ENCODE data around the gene IGBP1.

The IGBP1 gene

DNA sequence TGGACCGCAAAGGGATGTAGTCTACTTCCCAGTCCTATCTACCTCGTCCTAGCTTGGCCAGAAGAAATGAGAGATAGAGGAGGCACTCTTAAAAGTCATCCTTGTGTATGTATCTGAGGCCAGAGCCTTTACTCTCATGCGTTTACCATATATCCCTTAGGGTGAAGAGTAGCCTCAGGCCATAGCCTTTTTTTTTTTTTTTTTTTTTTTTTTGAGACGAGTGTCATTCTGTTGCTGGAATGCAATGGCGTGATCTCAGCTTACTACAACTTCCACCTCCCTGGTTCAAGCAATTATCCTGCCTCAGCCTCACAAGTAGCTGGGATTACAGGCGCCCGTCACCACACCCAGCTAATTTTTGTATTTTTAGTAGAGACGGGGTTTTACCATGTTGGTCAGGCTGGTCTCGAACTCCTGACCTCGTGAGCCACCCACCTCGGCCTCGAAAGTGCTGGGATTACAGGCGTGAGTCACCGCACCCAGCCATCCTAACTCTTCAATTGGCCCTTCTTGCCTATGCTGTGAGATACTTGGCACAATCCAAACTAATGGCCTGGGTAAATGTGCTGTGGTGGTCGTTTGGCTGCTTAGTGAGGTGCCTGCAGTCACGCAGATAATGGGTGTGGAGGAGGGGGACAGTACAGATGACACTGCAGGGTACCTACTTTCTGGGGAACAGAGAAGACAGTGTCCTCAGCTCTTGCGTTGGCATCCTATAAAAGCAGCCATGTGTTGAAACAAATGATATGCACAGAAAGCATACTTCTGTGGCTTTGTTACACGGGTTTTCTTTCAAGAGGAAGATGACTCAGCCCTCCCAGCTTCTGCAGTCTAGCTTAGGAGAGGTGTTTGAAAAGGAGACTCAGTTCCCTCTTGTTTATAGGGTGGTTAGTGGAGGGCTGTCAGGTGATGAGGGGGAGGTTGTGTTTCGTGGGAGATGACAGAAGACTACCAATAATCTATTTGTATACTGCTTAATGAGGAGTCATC, 33.6 kb downstream of the IGBP1 start:
- in situ Hi-C loops (cut with MboI; ENCODE audit: low sequenced_read_pairs, unreplicated experiment): no loop called here
- TF ChIP-seq, protein P1, sequence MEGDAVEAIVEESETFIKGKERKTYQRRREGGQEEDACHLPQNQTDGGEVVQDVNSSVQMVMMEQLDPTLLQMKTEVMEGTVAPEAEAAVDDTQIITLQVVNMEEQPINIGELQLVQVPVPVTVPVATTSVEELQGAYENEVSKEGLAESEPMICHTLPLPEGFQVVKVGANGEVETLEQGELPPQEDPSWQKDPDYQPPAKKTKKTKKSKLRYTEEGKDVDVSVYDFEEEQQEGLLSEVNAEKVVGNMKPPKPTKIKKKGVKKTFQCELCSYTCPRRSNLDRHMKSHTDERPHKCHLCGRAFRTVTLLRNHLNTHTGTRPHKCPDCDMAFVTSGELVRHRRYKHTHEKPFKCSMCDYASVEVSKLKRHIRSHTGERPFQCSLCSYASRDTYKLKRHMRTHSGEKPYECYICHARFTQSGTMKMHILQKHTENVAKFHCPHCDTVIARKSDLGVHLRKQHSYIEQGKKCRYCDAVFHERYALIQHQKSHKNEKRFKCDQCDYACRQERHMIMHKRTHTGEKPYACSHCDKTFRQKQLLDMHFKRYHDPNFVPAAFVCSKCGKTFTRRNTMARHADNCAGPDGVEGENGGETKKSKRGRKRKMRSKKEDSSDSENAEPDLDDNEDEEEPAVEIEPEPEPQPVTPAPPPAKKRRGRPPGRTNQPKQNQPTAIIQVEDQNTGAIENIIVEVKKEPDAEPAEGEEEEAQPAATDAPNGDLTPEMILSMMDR (IDR thresholded peaks at IDR 0.05; ENCODE audit: borderline replicate concordance, control extremely low read depth, extremely low read depth, insufficient read depth, missing control alignments): no peak
- no peak for DNase-seq (ENCODE audit: low spot score)

DNA sequence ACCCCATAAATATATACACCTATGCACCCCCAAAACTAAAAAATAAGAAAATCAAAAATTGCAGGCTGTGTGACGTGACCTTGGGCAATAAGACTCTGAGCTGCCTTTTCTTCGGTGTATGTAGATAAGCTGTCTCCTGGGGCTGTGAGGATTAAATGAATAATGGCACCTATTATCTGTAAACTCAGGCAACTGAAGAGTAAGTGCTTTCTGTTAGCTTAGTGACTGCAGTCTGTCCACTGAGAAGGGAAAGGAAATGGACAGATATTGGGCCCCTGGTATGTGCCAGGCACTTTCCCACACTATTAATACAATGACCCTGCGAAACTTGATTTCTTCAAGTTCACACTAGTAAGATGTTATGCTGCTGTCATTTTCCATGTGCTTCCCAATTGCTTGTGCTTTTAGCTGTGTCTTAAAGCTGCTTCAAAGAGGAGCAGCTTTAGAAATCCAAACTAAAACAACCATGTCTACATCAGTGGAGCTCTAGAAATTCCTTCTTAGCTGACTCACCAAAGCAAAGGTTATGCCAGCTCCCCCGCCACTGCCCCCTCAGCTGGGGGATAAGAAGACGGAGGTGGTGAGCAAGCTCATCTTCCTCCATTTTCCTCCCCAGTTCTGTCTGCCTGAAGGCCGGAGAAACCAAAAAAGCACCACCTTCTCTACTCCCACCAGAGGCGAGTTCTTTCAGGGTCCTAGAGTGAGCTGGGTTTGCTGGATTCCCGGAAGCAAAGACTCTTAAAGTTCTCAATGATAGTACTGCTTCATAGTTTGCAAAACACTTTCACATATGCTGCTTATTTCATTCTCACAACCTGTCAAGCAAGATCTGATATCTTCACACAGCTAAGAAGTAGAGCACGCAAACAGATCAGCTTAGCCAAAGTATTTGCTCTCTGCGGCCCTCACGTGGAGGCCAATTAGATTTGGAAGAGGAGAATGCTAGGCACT, 35.3 kb downstream of the IGBP1 start:
- DNase-seq (ENCODE audit: low spot score): no peak
- TF ChIP-seq, protein P1 (IDR thresholded peaks at IDR 0.05; ENCODE audit: borderline replicate concordance, control extremely low read depth, extremely low read depth, insufficient read depth, missing control alignments): no peak
- in situ Hi-C loops (cut with MboI; ENCODE audit: low sequenced_read_pairs, unreplicated experiment): no loop called here

DNA sequence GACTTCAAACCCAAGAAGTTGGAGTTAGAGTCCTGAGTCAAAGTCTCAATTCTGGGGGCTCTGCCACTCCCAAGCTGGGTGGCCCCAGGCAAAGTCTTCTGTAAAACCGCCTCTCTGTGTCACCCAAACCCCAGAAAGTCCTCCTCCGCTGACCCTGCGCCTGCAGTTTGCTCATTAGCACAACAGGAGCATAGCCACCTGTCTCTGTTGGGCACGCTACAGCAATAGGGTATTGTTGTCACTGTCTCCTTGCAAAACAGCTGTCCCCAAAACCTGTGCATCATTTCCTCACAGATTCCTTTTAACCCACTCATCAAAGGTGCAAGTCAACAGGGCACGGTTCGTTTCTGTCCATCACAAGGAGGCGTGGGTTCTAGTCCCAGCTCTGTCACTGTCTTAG, 36.0 kb downstream of the IGBP1 start:
- no peak for DNase-seq (ENCODE audit: low spot score)
- TF ChIP-seq, protein P1 (IDR thresholded peaks at IDR 0.05; ENCODE audit: borderline replicate concordance, control extremely low read depth, extremely low read depth, insufficient read depth, missing control alignments): no peak
- in situ Hi-C loops (cut with MboI; ENCODE audit: low sequenced_read_pairs, unreplicated experiment): no loop called here

DNA sequence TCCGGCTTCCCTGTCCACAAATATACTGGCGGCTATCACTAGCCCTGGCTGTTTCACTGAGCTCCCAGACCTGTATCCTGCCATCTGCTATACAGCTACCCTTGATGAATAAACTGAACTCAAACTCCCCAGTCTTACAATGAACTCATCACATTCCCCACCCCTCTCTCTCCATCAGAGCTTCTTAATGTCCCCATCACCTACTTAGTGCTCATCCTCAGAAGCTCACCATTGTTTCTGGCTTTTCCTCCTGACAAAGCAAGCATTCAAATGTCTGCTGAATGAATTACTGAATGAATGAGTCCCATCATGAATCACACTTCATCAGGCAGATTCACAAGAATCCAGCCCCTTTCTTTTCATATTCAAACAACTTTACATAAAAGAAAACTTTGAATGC, 38.4 kb downstream of the IGBP1 start:
- TF ChIP-seq, protein P1 (IDR thresholded peaks at IDR 0.05; ENCODE audit: borderline replicate concordance, control extremely low read depth, extremely low read depth, insufficient read depth, missing control alignments): no peak
- no peak for DNase-seq (ENCODE audit: low spot score)
- in situ Hi-C loops (cut with MboI; ENCODE audit: low sequenced_read_pairs, unreplicated experiment): no loop called here

DNA sequence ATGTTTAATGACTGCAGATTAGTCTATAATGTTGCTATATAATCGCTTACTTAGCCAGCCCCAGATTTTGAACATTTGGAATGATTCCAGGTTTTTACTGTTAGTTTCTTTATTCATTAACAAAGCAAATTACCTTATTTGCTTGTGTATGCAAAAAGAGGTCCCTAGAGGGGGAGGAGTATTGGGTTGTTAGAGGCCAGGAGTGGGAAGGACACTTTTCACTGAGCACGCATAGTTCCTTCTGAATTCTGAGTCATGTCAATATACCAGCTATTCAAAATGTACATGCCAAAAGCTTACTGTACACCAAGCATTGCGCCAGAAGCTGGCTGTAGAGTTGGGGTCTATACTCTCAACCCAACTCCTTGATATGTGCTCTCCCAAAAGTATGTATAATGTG, 39.0 kb downstream of the IGBP1 start:
- no peak for DNase-seq (ENCODE audit: low spot score)
- TF ChIP-seq, protein P1 (IDR thresholded peaks at IDR 0.05; ENCODE audit: borderline replicate concordance, control extremely low read depth, extremely low read depth, insufficient read depth, missing control alignments): no peak
- in situ Hi-C loops (cut with MboI; ENCODE audit: low sequenced_read_pairs, unreplicated experiment): no loop called here

DNA sequence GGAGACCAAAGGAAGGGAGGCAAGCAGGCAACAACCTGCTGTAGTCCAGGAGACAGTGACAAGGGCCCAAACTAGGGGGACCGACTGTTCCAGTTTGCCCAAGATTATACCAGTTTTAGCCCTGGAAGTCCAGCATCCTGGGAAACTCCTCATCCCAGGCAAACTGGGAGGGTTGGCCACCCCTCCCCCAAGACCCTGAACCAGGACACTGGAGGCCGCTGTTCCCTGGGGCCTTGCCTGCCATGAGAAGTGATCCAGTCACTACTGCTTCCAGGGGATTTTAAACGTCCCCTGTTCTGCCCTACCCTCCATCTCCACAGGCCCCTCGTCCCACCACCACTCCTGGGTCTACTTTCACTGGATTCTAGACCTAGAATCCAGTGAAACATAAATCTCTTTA, 39.7 kb downstream of the IGBP1 start:
- TF ChIP-seq, protein P1 (IDR thresholded peaks at IDR 0.05; ENCODE audit: borderline replicate concordance, control extremely low read depth, extremely low read depth, insufficient read depth, missing control alignments): no peak
- in situ Hi-C loops (cut with MboI; ENCODE audit: low sequenced_read_pairs, unreplicated experiment): no loop called here
- no peak for DNase-seq (ENCODE audit: low spot score)

Measured in GM13976 (cell line).